ENCODE measurements around the gene TOMM40L. TPM values are rescaled to one million over a fixed set of nuclear protein-coding genes. Genes with fewer than 3 reads are reported as not detected.

The TOMM40L gene
- total RNA-seq, 1 donor = 13.4 TPM

- peak within 1 kb of the TSS; percentile 96 for H3K4me3 ChIP-seq (ENCODE audit: low read depth, low read length)
- peak; percentile 100 for DNase-seq (ENCODE audit: low read depth)
- TF ChIP-seq CTCF (IDR thresholded peaks at IDR 0.05; ENCODE audit: insufficient read depth, low read depth, low read length) = peak; percentile 36
These were observed 23.8 kb upstream of the TOMM40L start, which contains the start of gene NDUFS2 for GRCh38 chr1:161201836-161202712. Gene NDUFS2, plus strand, starts transcription at chr1:161202367. Its CDS starts 19 bp downstream, at chr1:161202386.

GRCh38 chr1:161206411-161207140 lies 19.3 kb upstream of the TOMM40L start:
- H3K4me3 ChIP-seq (ENCODE audit: low read depth, low read length) = peak overlapping the region; percentile 19
- peak; percentile 94 for DNase-seq (ENCODE audit: low read depth)
- no peak for TF ChIP-seq CTCF (IDR thresholded peaks at IDR 0.05; ENCODE audit: insufficient read depth, low read depth, low read length)

- peak; percentile 98 for DNase-seq (ENCODE audit: low read depth)
- TF ChIP-seq CTCF (IDR thresholded peaks at IDR 0.05; ENCODE audit: insufficient read depth, low read depth, low read length) = no peak
- H3K4me3 ChIP-seq (ENCODE audit: low read depth, low read length) = peak overlapping the region; percentile 19
These were observed 18.7 kb upstream of the TOMM40L start for GRCh38 chr1:161207173-161207572.

GRCh38 chr1:161209790-161210409 lies 16.0 kb upstream of the TOMM40L start:
- DNase-seq (ENCODE audit: low read depth) = peak; percentile 81
- TF ChIP-seq CTCF (IDR thresholded peaks at IDR 0.05; ENCODE audit: insufficient read depth, low read depth, low read length) = peak; percentile 96
- H3K4me3 ChIP-seq (ENCODE audit: low read depth, low read length) = no peak overlapping the region

GRCh38 chr1:161214369-161214768 lies 11.5 kb upstream of the TOMM40L start:
- DNase-seq (ENCODE audit: low read depth) = no peak
- no peak overlapping the region for H3K4me3 ChIP-seq (ENCODE audit: low read depth, low read length)
- no peak for TF ChIP-seq CTCF (IDR thresholded peaks at IDR 0.05; ENCODE audit: insufficient read depth, low read depth, low read length)

- no peak for TF ChIP-seq CTCF (IDR thresholded peaks at IDR 0.05; ENCODE audit: insufficient read depth, low read depth, low read length)
- DNase-seq (ENCODE audit: low read depth) = no peak
- H3K4me3 ChIP-seq (ENCODE audit: low read depth, low read length) = no peak within 1 kb of the TSS
These were observed 10.8 kb upstream of the TOMM40L start, which contains the start of gene FCER1G for GRCh38 chr1:161215076-161215475. Gene FCER1G, plus strand, starts transcription at chr1:161215295. Its CDS starts 27 bp downstream, at chr1:161215322.

Measured in fibroblast of villous mesenchyme (primary cell).